ENCODE results near the gene MYOF.

Gene MYOF

DNA sequence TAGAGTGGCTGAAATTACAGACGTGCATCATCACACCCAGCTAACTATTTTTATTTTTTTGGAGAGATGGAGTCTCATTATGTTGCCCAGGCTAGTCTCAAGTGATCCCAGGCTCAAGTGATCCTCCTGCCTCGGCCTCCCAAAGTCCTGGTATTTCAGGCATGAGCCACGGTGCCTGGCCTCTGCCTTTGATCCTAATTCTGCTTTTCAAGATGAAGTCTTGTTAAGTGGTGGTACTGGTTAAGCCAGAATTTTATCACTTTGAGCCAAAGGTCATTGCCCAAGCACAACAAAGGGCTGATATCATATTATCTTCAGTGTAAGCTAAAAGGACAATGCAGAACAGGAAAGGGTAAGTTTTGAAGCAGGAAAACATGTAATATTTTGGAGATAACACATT, 64.2 kb downstream of the MYOF start:
- TF ChIP-seq TOX (CRISPR knock-in tag; IDR thresholded peaks at IDR 0.05; ENCODE audit: borderline replicate concordance) (no peak), BACH2 (CRISPR knock-in tag; IDR thresholded peaks at IDR 0.05; ENCODE audit: borderline replicate concordance) (no peak), CSDC2 (CRISPR knock-in tag; IDR thresholded peaks at IDR 0.05) (no peak), TSHZ2 (CRISPR knock-in tag; IDR thresholded peaks at IDR 0.05) (no peak)
- ATAC-seq: no peak

DNA sequence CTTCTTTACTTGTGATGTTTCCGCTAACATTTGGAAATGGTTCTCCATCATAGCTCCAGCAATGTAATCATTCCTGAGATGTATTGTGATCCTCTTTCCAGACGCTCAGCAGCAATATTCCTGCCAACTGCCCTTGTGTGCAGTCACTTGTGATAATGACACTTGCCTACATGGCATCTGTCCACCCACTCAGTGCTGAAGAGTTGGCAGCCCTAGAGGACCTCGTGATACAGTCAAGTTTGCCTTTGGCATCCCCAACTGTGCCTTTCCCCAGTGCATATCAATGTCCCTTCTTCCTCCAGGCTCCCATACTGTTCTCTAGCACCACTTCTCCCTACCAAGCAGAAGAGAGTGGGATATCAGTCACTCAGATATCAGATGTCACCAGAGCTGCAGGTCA, 64.9 kb downstream of the MYOF start:
- ATAC-seq: no peak
- TF ChIP-seq ARNTL (CRISPR knock-in tag; IDR thresholded peaks at IDR 0.05; ENCODE audit: borderline replicate concordance, low read depth): no peak
- TF ChIP-seq TOX (CRISPR knock-in tag; IDR thresholded peaks at IDR 0.05; ENCODE audit: borderline replicate concordance): no peak
- TF ChIP-seq PPARA (CRISPR knock-in tag; IDR thresholded peaks at IDR 0.05; ENCODE audit: borderline replicate concordance): no peak
- TF ChIP-seq ESRRG (CRISPR knock-in tag; IDR thresholded peaks at IDR 0.05): no peak
- TF ChIP-seq ZFP30 (CRISPR knock-in tag; IDR thresholded peaks at IDR 0.05): no peak
- TF ChIP-seq ISL1 (CRISPR knock-in tag; IDR thresholded peaks at IDR 0.05): no peak
- TF ChIP-seq OSR1 (CRISPR knock-in tag; IDR thresholded peaks at IDR 0.05): no peak

DNA sequence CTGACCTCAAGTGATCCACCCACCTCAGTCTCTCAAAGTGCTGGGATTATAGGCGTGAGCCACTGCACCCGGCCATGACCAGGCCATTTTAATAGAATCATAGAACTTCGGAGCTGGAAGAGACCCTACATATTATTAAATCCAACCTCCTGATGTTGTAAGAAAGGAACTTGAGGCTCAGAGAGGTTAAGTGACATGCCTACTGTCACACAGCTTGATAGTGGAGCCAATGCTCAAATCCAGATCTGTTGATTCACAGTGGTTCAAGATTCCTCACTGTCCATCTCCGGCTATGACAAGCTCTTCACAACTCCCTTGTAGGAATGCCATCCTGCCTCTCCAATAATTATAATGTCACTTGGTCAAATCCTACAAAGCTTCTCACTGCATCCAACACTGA, 65.3 kb downstream of the MYOF start:
- no peak for ATAC-seq
- TF ChIP-seq TCF4 (CRISPR knock-in tag; IDR thresholded peaks at IDR 0.05; ENCODE audit: borderline replicate concordance) (no peak), TOX (CRISPR knock-in tag; IDR thresholded peaks at IDR 0.05; ENCODE audit: borderline replicate concordance) (no peak), BACH2 (CRISPR knock-in tag; IDR thresholded peaks at IDR 0.05; ENCODE audit: borderline replicate concordance) (no peak), ZNF8 (CRISPR knock-in tag; IDR thresholded peaks at IDR 0.05) (no peak), RARB (CRISPR knock-in tag; IDR thresholded peaks at IDR 0.05) (no peak), ZNF70 (CRISPR knock-in tag; IDR thresholded peaks at IDR 0.05) (no peak), CSRNP3 (CRISPR knock-in tag; IDR thresholded peaks at IDR 0.05) (no peak), ARNTL (CRISPR knock-in tag; IDR thresholded peaks at IDR 0.05; ENCODE audit: borderline replicate concordance, low read depth) (no peak)
- TF ChIP-seq, protein P1, sequence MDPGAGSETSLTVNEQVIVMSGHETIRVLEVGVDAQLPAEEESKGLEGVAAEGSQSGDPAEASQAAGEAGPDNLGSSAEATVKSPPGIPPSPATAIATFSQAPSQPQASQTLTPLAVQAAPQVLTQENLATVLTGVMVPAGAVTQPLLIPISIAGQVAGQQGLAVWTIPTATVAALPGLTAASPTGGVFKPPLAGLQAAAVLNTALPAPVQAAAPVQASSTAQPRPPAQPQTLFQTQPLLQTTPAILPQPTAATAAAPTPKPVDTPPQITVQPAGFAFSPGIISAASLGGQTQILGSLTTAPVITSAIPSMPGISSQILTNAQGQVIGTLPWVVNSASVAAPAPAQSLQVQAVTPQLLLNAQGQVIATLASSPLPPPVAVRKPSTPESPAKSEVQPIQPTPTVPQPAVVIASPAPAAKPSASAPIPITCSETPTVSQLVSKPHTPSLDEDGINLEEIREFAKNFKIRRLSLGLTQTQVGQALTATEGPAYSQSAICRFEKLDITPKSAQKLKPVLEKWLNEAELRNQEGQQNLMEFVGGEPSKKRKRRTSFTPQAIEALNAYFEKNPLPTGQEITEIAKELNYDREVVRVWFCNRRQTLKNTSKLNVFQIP (CRISPR knock-in tag; IDR thresholded peaks at IDR 0.05; ENCODE audit: borderline replicate concordance, low read depth): no peak

GRCh38 chr10:93415693-93416092, 66.4 kb downstream of the MYOF start:
- no peak for ATAC-seq
- TF ChIP-seq CSDC2 (CRISPR knock-in tag; IDR thresholded peaks at IDR 0.05) (no peak), ISL1 (CRISPR knock-in tag; IDR thresholded peaks at IDR 0.05) (no peak)

- TF ChIP-seq BACH2 (CRISPR knock-in tag; IDR thresholded peaks at IDR 0.05; ENCODE audit: borderline replicate concordance) (no peak), ZC3H10 (CRISPR knock-in tag; IDR thresholded peaks at IDR 0.05) (no peak), SNAI2 (CRISPR knock-in tag; IDR thresholded peaks at IDR 0.05) (no peak), ZFP30 (CRISPR knock-in tag; IDR thresholded peaks at IDR 0.05) (no peak), CSDC2 (CRISPR knock-in tag; IDR thresholded peaks at IDR 0.05) (no peak)
These were observed 68.9 kb downstream of the MYOF start for GRCh38 chr10:93413252-93413689.

DNA sequence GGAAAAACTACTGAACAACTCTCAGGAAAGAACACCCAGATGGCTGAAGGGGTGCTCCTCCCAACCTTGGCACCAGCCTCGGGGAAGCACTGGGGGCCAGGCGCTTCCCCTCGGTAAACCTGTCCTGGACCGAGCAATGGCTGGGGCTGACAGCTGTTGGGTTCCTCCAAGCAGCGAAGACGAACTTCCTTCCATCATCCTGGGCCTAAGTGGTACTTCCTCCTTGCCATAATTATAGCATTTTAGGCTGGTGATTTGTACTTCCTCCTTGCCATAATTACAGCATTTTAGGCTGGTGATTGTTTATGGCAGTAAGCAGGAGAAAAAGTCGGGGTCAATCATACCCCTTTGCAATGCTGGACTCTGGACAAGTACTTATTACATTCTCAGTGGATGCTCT, 69.3 kb downstream of the MYOF start:
- no peak for TF ChIP-seq TSHZ2 (CRISPR knock-in tag; IDR thresholded peaks at IDR 0.05)
- ATAC-seq: no peak

More at GRCh38 chr10:93413252-93413689, 68.9 kb downstream of the MYOF start:
- no peak for ATAC-seq

Data from SK-N-SH treated with all-trans-retinoic acid at 6 μM for 48 hours (cell line).